Stomach smooth muscle (tissue), 2 donors: ENCODE data around the gene CES2.

ENCODE experiments used
- H3K27ac ChIP-seq: one replicate; pipeline ENCODE4 v1.7.0; 2013; ENCODE audit warnings: mild to moderate bottlenecking, low read length, inconsistent platforms
- H3K27me3 ChIP-seq, 2 donors: one replicate each; pipeline ENCODE4 v1.7.0; 2013; ENCODE audit warnings: low read length in 2 of 2; ENCODE audit not compliant: insufficient read depth in 2 of 2, control insufficient read depth in 1 of 2
- H3K36me3 ChIP-seq, 2 donors: one replicate each; pipeline ENCODE4 v1.7.0; 2013; ENCODE audit warnings: low read length in 2 of 2; ENCODE audit not compliant: control insufficient read depth in 2 of 2, insufficient read depth in 2 of 2
- H3K4me1 ChIP-seq: one replicate; pipeline ENCODE4 v1.7.0; 2013; ENCODE audit warnings: low read length; ENCODE audit not compliant: control insufficient read depth, insufficient read depth
- H3K4me3 ChIP-seq, 2 donors: one replicate each; pipeline ENCODE4 v1.7.0; 2013; ENCODE audit warnings: low read length in 2 of 2
- H3K9ac ChIP-seq, 2 donors: one replicate each; pipeline ENCODE4 v1.7.0; 2013; ENCODE audit warnings: low read length in 2 of 2, mild to moderate bottlenecking in 1 of 2
- H3K9me3 ChIP-seq, 2 donors: one replicate each; pipeline ENCODE4 v1.7.0; 2013; ENCODE audit warnings: low read length in 2 of 2; ENCODE audit not compliant: control insufficient read depth in 2 of 2
- donor health status: healthy.
- donor health status: Pancreatic carcinoma.

The CES2 gene

DNA sequence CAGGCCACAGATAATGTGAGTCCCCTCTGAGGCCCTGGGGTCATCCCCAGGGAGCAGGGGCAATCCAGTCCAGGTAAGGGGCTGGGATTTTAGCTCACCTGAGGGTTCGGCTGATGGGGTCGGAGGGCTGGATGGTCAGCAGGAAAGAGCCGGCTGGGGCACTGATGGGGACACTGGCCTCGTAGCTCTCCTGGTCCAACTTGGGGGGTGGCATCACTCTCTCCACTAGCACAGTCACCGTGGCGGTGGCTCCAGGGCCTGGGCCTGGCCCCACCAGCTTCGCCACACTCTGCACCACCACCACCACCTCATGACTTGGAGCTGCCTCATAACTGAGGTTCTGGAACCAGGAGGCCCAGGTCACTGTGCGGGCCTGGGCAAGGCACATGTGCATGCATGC lies 23.5 kb upstream of the CES2 start:
- no peaks in the 10 kb centered on the region for H3K36me3 ChIP-seq
- no peak overlapping the region for H3K9ac ChIP-seq
- no peaks in the 10 kb centered on the region for H3K4me1 ChIP-seq
- no peak overlapping the region for H3K27ac ChIP-seq
- H3K4me3 ChIP-seq, result no peak overlapping the region
- no peaks in the 10 kb centered on the region for H3K9me3 ChIP-seq
- H3K27me3 ChIP-seq, result no peaks in the 10 kb centered on the region

DNA sequence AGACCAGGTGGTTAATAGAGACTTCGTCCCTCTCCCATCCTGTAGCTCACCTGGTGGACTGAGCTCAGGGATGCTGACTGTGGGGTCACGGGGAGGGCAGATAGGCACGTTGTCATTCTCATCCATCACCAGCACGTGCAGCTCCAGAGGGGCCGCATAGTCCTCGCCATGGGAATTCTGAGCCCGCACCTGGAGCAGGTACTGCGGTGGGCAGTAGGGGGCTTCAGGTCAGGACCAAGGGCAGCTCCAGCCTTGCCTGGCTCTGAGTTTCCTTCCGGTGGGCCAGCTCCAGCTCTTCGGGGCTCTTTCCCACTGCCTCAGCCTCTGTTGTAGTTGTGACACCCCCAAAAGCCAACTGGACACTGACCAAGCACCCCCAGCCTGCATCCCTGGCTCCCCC lies 22.2 kb upstream of the CES2 start:
- no peak overlapping the region for H3K27ac ChIP-seq
- no peak overlapping the region for H3K9ac ChIP-seq
- no peaks in the 10 kb centered on the region for H3K9me3 ChIP-seq
- no peaks in the 10 kb centered on the region for H3K27me3 ChIP-seq
- no peaks in the 10 kb centered on the region for H3K4me1 ChIP-seq
- no peaks in the 10 kb centered on the region for H3K36me3 ChIP-seq
- no peak overlapping the region for H3K4me3 ChIP-seq

DNA sequence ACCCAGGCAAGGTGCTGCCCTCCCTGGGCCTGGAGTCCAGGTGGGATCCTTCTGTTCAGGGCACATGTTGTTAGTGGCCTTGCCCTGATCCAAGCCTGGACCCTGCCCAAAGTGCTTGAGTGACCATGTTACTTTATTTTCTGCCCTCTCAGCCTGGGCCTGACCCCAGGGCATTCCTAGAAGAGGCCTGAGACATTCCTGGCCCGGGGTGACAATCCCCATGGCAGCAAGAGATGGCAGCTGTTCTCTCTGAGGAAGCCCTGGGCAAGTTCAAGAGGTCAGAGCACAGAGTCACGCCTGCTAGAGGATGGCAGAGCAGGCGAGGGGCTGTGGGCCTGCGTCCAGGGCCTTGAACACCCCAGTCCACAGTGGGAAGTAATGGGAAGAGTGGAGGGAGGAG lies 21.6 kb upstream of the CES2 start:
- Histone ChIP-seq H3K9ac (no peak overlapping the region), H3K27me3 (no peaks in the 10 kb centered on the region), H3K27ac (no peak overlapping the region), H3K9me3 (no peaks in the 10 kb centered on the region), H3K4me3 (no peak overlapping the region), H3K36me3 (no peaks in the 10 kb centered on the region), H3K4me1 (no peaks in the 10 kb centered on the region)

DNA sequence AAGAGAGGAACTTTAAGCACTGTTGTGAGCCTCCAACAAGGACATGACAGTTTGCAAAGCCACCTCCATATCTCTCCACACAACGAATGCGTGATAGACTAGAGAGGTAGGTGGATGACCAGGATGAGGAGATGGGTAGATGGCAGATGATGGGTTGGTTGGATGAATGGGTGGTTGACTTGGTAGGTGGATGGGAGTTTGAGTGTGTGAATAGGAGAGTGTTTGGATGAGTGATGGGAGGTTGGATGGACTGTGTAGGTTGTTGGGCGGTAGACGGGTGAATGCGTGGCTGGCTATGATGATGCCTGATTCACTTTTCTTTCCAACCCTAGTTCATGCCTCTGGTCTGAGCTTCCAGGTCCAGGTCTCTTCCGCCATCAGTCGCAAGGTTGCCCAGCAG lies 20.8 kb upstream of the CES2 start:
- Histone ChIP-seq H3K27ac (no peak overlapping the region), H3K4me3 (no peak overlapping the region), H3K9ac (no peak overlapping the region), H3K9me3 (no peaks in the 10 kb centered on the region), H3K4me1 (peaks cover 6% of the 10 kb centered on the region), H3K27me3 (no peaks in the 10 kb centered on the region), H3K36me3 (no peaks in the 10 kb centered on the region)

DNA sequence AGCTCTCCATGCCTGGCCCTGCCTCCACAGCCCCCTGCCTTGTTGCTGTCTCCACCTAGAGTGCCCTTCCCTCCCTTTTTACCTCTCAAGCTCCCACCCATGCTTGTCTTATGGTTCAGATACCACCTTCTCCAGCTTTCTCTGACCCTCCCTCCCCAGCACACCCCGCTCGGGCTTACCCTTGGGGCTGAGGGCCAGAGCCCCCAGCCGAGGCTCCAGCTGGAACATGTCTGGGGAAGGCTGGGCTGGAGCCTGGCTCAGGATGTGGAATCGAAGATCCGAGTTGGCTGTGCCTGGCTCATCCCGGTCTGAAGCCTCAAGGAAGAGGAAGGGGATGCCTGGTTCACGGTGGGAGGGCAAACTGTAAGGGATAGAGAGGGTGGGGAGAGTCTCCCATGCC lies 20.3 kb upstream of the CES2 start:
- Histone ChIP-seq H3K4me3 (no peak overlapping the region), H3K27ac (no peak overlapping the region), H3K27me3 (no peaks in the 10 kb centered on the region), H3K36me3 (no peaks in the 10 kb centered on the region), H3K9me3 (no peaks in the 10 kb centered on the region), H3K9ac (no peak overlapping the region), H3K4me1 (peaks cover 11% of the 10 kb centered on the region)

DNA sequence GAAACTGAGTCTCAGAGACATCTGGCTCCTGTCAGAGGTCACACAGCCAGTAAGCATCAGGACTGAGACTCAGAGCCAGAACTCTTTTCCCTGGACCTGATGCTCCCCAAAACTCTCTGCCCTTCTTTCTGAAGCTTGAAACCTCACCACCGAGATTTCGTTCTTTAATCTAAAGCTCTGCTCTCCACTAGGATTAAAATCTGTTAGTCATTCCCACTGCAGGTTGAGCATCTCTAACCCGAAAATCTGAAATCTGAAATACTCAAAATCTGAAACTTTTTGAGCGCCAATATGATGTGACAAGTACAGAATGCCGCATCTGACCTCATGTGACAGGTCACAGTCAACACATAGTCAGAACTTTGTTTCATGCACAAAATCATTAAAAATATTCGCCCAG lies 18.8 kb upstream of the CES2 start:
- H3K4me1 ChIP-seq, result peaks cover 25% of the 10 kb centered on the region
- H3K4me3 ChIP-seq, result no peak overlapping the region
- H3K27ac ChIP-seq, result no peak overlapping the region
- peaks cover 2 to 4% of the 10 kb centered on the region in 2 donors for H3K36me3 ChIP-seq
- no peaks in the 10 kb centered on the region for H3K9me3 ChIP-seq
- no peak overlapping the region for H3K9ac ChIP-seq
- no peaks in the 10 kb centered on the region for H3K27me3 ChIP-seq

DNA sequence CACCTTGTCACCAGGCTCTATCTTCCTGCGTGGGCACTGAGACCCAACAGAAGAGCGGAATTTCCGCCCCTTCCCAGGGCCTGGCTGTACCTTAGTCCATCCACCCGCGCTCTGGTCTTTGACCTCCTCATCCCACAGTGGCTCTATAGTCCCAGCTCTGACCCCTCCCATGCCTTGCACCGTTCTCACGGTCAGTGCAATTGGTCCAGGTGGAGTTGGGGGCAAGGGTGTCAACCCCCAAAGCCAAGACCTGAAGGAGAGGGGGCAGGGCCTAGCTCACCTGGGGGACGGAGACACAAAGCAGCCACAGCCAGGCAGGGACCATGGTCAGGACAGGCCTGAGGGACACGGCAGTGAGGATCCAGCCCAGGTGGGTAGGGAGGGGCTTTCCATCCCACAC lies 17.6 kb upstream of the CES2 start:
- Histone ChIP-seq H3K9ac (no peak overlapping the region), H3K27me3 (no peaks in the 10 kb centered on the region), H3K4me1 (peaks cover 35% of the 10 kb centered on the region), H3K9me3 (no peaks in the 10 kb centered on the region), H3K36me3 (peaks cover 4 to 5% of the 10 kb centered on the region in 2 donors), H3K27ac (no peak overlapping the region), H3K4me3 (no peak overlapping the region)

DNA sequence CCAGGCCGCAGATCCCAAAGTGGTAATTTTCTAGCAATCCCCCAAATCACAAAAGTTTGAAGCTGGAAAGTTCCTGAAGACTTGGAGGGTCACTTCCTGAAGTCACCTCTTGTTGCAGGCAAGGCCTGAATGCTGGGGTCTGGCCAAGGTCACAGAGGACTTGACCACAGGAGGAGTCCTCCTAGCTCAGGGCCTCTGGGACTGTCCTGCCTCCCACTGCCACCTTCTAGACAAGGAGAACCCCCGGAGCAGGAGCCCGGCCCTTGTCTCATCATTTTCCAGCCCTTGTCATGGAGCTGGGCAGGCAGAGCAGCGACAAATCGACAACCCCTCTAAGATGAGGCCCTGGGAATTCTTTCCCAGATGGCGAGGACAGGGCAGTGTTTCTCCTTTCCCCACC lies 17.0 kb upstream of the CES2 start:
- Histone ChIP-seq H3K4me3 (no peak overlapping the region), H3K4me1 (peaks cover 41% of the 10 kb centered on the region), H3K27me3 (no peaks in the 10 kb centered on the region), H3K9me3 (no peaks in the 10 kb centered on the region), H3K27ac (no peak overlapping the region), H3K9ac (no peak overlapping the region), H3K36me3 (peaks cover 4 to 5% of the 10 kb centered on the region in 2 donors)

DNA sequence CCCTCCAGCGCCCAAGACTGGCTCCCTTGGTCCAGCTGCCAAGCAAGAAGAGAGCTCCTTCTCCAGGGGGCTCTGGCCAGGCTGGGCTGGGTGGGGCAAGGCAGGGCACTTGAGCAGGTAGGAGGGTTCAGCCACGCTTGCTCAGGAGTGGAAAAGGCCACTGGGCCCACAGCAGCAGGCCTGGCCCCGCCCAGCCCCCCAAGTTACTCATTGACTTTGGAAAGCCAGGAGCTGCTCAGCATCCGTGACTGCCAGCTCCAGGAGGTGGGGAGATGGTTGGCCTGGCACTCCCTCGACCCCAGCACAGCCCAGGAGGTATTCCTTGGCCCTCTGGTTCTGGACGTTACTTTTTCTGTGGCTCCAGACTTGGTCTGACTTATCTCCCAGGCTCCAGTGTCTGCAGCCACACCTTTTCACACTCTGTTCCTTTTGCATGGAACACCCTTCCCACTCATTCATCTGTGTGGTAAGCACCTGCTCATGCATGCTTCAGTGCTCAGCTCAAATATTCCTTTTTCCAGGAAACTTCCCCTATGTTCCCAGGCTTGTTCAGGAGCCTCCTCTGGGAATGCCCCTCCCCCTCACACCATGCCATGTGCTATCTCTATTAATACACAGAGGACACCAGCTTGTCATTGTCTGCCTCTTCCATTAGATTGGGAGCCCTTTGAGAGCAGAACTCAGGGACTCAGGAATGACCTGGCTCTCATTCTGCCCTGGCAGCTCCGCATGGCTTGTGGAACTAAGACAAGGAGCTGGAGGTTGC lies 16.3 kb upstream of the CES2 start, which contains the start of gene CDH16:
TSS of gene CDH16 (minus strand) at position 83 of the 766 bp plus-strand sequence. CDS start 820 bp downstream, outside the sequence.
- peaks cover 48% of the 10 kb centered on the region for H3K4me1 ChIP-seq
- no peak within 1 kb of the TSS for H3K9ac ChIP-seq
- peaks cover 4 to 6% of the 10 kb centered on the region in 2 donors for H3K36me3 ChIP-seq
- no peaks in the 10 kb centered on the region for H3K27me3 ChIP-seq
- no peak within 1 kb of the TSS for H3K27ac ChIP-seq
- H3K9me3 ChIP-seq, result no peaks in the 10 kb centered on the region
- no peak within 1 kb of the TSS for H3K4me3 ChIP-seq

DNA sequence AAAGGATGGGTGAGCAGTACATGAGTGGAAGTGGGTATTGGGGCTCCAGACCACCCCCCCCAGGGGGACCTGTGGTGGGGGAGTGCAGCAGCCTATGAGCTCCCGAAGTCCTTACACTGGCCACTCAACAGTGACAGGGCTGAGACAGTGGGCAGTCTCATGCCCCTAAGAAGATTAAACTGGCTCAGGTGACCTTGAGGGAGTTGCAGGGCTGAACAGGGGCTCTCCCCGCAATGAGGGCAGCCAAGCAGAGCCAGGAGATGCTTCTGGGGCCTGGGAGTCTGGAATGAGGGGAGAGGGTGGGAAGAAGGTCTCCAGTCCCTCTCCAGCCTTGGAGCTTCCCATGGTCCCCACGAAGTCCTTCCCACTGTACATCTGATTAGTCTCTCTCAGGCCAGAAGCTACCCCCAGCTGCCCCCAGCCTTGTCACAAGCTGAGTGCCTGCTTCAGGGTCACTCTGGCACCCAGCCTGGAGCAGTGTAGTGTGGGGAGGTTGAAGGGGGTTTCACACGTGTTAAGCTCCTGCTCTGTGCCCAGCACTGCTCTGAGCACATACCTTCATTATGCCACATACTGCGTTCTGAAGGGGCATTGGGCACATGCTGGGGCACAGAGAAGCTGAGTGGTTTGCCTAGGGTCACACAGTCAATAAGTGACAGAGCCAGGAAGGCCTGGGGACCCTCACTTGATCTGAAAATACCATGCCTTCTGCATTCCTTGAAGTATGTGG lies 15.6 kb upstream of the CES2 start:
- Histone ChIP-seq H3K4me3 (no peak overlapping the region), H3K4me1 (peaks cover 52% of the 10 kb centered on the region), H3K9me3 (no peaks in the 10 kb centered on the region), H3K27me3 (no peaks in the 10 kb centered on the region), H3K9ac (no peak overlapping the region), H3K36me3 (peaks cover 4 to 6% of the 10 kb centered on the region in 2 donors), H3K27ac (peak overlapping the region; percentile 11)

DNA sequence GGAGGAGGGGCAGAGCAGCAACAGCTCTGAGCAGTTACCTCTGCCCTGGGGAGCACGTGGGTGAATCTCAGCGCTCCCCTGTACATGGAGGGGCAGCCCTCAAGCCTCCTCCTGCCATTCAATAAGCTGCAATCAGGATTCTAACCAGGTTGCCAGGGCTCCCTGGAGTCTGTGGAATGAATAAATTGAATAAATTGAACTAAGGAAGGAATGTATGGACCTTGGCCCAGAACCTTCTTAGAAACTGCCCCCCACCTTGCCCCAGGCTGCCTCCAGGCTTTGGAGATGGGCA lies 15.1 kb upstream of the CES2 start:
- Histone ChIP-seq H3K9me3 (no peaks in the 10 kb centered on the region), H3K9ac (no peak overlapping the region), H3K27ac (peak overlapping the region; percentile 11), H3K4me3 (no peak overlapping the region), H3K4me1 (peaks cover 55% of the 10 kb centered on the region), H3K36me3 (peaks cover 4 to 6% of the 10 kb centered on the region in 2 donors), H3K27me3 (no peaks in the 10 kb centered on the region)
